ENCODE results near the gene TMEM130.

The TMEM130 gene, protein sequence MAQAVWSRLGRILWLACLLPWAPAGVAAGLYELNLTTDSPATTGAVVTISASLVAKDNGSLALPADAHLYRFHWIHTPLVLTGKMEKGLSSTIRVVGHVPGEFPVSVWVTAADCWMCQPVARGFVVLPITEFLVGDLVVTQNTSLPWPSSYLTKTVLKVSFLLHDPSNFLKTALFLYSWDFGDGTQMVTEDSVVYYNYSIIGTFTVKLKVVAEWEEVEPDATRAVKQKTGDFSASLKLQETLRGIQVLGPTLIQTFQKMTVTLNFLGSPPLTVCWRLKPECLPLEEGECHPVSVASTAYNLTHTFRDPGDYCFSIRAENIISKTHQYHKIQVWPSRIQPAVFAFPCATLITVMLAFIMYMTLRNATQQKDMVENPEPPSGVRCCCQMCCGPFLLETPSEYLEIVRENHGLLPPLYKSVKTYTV

DNA sequence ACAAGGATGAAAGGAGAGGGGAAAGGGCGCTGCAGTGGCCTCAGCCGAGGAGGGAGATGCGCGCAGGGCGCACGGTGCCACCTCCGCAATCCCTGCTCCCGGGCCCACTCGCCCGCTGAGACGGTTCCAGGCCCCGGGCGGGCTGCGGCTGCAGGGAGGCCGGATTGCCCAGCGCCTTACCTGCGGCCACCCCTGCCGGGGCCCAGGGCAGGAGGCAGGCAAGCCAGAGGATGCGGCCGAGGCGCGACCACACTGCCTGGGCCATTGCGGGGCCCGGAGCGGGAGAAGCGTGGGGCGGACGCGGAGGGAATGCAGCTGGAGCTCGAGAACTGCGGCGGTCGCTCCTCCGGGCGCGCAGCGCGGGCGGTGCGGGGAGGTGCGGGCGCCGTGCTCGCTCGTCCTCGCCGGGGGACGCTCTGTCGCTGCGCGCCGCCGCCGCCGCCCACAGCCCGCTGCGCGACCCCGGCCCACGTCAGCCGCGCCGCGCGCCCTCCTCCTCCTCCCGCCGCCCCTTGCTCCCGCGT lies at the start of gene TMEM130:
Gene TMEM130 (minus strand): TSS at position 418 of the 524 bp plus-strand sequence. CDS start 153 bp downstream, at position 265.
- no peak for DNase-seq (ENCODE audit: low read depth)

DNA sequence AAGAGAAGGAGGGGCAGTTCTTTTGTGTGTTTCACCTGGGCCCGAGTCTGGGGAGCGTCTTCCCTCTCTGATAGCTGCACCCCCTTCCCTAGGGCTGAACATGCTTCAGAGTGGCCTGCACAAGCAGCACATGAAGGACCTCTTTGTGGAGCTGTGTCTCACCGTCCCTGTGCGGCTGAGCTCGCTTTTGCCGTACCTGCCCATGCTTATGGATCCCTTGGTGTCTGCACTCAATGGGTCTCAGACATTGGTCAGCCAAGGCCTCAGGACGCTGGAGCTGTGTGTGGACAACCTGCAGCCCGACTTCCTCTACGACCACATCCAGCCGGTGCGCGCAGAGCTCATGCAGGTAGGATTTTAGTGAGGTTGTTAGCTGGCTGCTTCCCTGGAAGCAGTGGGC lies 47.5 kb upstream of the TMEM130 start:
- DNase-seq (ENCODE audit: low read depth): no peak

DNA sequence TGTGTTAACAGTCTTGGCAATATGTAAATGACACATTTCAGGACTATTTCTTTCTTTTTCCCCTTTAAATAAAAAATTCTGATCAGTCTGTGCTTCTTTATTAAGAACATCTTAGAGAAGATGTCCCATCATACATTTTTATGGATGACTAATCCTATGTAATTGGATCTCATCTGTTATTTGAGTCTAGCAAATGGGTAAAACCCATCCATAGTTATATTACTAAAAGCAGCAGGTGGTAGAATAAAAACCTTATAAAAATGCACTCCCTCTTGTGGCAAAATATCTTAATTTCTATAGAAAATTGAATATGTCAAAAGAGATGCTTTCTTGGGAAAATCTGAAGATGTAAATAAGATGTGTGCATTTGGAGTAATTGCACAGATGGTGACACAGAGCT lies 43.8 kb upstream of the TMEM130 start:
- no peak for DNase-seq (ENCODE audit: low read depth)

DNA sequence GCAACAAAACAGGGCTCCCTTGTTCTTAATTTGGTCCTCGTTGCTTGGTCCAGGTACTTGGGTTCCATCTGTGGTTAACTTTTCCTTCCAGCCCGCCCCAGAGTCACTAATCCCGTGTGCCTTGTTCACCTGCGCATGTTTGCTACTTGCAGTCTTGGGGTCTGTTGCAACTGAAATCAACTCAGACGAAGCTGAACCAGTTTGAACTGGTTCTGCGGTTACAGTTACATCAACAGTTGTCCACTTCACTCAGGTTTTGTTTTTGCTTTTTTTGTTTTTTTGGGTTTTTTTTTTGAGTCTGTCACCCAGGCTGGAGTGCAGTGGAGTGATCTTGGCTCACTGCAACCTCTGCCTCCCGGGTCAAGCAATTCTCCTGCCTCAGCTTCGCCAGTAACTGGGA lies 43.2 kb upstream of the TMEM130 start:
- DNase-seq (ENCODE audit: low read depth): no peak

DNA sequence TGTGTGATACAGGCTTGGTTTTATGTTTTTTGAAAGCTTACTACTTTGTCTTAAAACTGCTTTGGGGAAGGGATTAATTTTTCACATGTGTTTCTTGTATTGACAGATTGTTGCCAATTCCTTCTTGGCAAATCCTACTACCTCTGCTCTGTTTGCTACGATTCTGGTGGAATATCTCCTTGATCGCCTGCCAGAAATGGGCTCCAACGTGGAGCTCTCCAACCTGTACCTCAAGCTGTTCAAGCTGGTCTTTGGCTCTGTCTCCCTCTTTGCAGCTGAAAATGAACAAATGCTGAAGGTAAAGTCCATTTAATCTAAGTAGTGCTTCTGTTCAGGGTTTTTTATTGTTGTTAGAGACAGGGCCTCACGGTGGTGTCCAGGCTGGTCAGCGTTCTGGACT lies 42.1 kb upstream of the TMEM130 start:
- DNase-seq (ENCODE audit: low read depth): no peak

DNA sequence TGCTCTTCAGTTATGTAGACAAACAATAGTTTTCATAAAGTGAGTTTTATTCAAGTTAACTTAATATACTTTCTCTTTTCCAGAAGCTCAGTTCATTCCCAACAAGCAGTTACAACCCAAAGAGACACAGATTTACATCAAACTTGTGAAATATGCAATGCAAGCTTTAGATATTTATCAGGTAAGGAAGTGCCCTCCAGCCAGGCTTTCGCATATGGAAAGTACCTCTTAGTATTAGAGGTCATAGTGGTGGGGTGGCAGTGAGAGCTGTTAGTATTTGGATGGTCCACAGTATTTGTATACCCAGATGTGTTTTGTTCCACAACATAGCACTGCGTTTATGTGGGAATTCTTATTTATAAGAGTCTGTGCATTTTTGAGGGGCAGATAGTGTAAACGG lies 40.6 kb upstream of the TMEM130 start:
- no peak for DNase-seq (ENCODE audit: low read depth)

DNA sequence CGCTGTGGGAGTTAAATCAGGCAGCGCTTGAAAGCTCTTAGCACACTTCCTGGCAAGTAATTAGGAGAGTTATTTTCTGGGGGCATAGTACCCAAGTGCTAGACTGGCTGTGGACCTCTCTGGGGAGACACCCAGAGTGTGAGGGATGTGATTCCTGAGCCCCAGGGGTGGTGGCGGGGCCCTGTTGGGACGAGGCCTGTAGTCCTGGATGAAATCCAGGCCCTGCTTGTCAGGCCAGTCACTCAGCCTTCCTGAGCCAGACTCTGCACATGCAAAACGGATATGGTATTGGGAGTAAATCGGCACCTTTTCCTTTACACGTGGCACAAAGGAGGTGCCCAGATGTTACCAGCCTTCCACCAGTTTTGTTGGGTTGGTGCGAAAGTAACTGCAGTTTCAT lies 39.7 kb upstream of the TMEM130 start:
- DNase-seq (ENCODE audit: low read depth): no peak

DNA sequence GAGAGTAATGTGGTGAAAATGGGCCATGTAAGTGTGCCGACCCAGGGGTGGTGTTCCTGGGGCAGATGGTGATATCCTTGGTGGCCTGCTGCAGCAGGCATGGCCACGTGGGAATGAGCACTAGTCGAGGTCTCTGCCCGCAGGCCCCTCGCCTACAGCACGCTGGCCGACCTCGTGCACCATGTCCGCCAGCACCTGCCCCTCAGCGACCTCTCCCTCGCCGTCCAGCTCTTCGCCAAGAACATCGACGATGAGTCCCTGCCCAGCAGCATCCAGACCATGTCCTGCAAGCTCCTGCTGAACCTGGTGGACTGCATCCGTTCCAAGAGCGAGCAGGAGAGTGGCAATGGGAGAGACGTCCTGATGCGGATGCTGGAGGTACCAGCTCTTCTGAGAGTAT lies 38.8 kb upstream of the TMEM130 start:
- no peak for DNase-seq (ENCODE audit: low read depth)

DNA sequence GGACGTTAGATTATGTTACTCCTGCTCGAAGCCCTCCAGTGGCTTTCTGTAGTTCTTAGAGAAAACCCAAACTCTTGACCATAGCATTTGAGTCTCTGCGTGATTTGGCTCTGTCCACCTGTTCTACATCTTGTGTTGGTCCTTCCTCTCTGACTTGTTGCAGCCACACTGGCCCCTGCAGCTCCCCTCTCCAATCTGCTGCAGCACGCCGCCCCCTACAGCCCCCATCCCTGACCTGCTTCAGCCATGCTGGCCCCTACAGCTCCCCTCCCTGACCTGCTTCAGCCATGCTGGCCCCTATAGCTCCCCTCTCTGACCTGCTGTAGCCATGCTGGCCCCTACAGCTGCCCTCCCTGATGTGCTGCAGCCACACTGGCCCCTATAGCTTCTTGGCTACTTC lies 37.8 kb upstream of the TMEM130 start:
- no peak for DNase-seq (ENCODE audit: low read depth)

DNA sequence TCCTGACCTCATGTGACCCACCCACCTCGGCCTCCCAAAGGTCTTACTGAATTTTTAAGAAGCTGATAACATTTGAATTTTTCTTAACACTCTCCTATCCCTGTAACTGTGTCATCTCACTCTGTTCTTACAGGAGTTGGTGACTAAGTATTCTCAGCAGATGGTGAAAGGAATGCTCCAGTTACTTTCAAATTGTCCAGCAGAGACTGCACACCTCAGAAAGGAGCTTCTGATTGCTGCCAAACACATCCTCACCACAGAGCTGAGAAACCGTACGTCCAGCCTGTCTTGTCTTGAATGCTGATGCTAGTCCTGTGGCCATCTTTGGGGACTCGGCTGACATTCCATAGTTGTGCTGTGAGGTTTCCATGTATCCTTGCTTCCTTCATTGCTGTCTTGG lies 33.4 kb upstream of the TMEM130 start:
- no peak for DNase-seq (ENCODE audit: low read depth)

DNA sequence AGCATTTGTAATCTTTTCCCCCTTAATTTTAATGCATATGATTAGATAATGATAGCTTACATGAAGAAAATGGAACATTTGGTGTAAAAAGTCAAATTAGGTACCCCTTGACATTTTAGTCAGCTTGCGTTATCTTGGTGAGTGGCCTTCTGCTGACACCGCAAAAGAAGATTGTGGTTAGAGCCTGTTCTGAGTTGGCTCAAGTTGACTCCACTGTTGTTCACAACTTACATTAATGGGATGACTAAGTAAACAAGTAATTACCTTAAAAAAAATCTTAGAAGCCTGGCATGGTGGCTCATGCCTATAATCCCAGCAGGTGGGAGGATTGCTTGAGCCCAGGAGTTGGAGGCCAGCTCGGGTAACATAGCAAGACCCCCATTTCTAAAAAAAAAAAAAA lies 32.7 kb upstream of the TMEM130 start:
- no peak for DNase-seq (ENCODE audit: low read depth)

DNA sequence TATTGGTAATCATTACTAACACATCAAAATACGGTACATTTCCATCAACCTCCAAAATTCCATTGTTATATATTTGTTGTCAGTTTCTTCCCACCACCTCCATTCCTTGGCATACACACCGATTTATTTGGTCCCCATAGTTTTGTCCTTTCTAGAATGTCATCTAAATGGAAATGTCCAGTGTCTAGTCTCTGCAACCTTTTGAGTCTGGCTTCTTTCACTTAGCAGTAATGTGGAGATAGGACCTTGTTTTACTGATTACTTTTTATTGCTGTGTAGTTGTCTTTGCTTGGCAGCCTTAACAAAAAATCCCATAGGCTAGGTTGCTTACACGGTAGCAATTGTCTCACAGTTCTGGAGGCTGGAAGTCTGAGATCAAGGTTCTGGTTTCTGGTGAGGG lies 31.0 kb upstream of the TMEM130 start:
- no peak for DNase-seq (ENCODE audit: low read depth)

DNA sequence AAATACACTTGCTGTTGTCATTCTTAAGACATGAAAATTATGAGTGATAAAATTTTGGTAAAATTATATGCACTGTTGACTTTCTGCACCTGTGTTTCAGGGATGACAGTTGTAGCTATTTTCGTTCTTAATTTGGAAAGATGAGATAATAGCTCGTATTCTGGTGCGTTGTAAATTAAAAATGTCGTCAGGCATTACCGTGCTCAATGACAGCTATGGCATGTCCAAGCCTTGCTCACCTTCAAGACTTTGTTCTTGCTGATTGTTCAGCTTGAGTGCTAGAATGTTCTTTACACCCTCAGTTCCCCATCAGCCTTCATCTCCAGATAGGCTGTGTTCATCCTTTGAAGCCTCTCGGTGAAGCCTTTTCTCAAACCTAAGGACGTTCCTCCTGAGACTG lies 30.0 kb upstream of the TMEM130 start:
- DNase-seq (ENCODE audit: low read depth): no peak

DNA sequence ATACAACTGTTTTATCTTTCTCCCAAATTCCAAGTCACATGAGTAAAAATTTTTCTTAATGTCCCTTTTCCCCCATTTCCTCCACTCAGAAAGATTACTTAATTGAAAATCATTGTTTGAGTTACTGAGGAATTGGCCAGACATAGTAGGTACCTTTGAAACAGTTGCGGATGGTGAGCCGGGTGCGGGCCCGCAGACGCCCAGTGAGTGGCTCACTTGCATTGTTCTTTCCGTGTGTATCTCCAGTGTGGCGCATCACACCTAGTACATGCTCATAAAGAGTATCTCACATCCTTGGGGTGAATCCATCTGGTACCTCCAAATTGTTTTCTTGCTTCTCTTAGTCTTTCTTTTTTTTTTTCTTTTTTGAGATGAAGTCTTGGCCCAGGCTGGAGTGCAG lies 22.8 kb upstream of the TMEM130 start:
- no peak for DNase-seq (ENCODE audit: low read depth)

DNA sequence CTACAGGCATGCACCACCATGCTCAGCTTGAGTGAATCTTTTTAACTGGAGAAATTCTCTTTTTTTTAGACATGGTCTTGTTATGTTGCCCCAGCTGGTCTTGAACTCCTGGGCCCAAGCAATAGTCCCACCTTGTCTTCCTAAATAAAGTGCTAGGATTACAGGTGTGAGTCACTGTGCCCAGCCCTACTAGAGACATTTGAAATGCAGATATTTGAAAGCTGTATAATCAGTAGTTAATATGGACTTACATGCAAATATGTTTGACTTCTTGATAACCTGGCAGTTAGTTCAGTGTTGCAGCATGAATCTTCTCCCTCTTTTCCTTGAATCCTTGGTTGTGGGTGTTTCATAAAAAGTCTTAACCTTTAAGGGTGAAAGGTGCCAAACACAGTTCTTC lies 17.2 kb upstream of the TMEM130 start:
- no peak for DNase-seq (ENCODE audit: low read depth)

DNA sequence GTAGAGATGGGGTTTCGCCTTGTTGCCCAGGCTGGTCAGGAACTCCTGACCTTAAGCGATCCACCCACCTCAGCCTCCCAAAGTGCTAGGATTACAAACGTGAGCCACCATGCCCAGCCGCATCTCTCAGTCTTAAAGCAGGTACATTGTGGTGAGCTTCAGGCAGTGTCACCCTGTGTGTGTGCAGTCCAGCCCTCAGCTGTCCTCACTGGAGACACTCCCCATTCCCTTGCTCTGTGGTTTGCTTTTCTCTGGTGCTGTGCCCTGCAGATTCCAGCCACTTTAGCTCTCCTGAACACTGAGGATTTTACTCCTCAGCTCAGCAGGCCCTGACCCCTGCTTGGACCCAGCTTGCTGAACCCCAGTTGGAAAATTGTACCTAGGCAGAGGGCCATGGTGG lies 14.6 kb upstream of the TMEM130 start:
- DNase-seq (ENCODE audit: low read depth): no peak

DNA sequence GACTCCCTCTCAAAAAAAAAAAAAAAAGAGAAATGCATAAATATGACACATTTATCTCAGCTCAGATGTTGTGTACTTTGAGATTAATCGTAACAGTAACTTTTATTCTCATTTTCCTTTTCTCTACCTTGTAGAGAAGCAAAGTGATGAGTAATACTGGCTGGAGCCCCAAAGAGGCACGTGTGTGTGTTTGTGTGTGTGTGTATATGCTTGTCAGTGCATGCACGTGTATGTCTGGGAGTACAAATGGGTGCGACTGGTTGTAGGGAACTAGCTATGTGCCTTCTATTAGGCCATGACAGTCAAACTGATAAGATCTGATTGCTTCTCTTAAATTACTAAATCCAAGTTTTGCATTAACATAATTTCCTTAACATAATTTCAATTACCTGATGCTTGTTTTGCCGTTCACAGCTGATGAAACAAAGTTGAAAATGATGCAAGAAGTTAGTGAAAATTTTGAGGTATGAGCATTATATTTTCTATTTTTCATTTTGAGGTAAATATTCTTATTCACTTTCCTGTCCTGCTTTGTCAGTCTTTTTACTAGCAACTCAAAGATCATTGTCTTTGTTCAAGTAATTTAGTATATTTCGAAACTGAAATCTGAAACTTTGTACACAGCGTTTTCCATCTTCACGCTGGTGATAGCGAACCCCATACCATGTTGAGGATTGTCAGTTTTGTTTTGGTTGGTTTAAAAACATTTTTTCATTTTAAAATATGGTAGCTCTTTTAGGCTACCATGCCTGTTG lies 11.9 kb upstream of the TMEM130 start:
- no peak for DNase-seq (ENCODE audit: low read depth)

DNA sequence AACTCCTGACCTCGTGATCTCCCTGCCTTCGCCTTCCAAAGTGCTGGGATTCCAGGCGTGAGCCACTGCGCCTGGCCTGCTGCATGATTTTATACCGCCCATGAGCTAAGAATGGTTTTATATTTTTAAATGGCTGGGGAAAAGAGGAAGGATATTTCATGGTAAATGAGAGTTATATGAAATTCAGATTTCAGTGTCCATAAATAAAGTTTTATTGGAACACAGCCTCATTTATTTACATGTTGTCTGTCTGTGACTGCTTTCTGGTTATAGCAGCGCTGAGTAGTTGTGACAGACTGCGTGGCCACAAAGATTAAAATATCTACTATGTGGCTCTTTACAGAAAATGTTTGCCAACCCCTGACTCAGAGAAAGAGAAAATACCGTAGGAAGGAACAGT lies 10.7 kb upstream of the TMEM130 start:
- DNase-seq (ENCODE audit: low read depth): no peak

DNA sequence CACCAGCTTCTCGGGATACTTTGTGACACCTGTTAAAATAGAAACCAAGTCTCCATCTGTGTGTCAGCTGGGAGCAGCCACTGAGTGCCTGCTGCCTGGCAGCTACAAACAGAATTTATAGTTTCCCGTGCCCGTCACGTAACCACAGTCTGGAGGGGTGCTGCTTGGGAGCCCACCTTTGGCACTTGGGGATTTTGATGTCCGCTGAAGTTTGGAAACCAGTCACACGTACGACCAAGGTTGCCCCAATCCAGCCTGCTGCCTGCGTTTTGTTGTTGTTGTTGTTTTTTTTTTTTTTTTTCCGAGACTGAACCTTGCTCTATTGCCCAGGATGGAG lies 10.1 kb upstream of the TMEM130 start:
- no peak for DNase-seq (ENCODE audit: low read depth)

DNA sequence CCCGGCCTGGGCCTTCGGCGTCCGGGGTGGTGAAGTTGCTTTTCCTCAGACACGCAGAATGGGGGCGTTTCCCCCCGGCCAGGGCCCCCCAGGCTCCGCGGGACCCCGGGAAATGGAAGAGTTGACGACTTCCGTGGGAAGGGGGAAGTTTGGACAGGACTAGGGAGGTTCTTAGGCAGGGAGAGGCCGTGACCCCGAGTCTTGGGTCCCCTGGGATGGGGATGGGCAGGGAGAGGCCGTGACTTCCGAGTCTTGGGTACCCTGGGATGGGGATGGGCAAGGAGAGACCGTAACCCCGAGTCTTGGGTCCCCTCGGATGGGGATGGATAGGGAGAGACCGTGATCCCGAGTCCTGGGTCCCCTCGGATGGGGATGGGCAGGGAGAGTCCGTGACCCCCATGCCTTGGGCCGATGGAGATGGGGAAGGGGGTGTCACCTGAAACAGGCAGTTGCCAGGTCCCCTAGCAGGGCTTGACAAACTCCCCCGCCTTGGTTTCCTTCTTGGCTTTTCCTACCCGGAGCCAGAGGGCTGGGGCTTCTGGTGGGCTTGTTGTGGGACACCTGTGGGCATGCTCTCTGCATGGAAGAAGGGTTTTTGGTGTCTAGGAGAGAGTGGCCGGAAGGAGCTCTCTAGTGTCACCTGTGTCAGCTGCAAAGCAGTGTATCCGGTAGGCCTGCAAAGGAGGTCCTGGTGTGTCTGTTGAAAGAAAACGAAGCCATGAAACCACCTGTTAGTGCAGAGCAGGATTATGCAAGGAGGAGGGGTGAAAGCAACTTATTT lies 9.6 kb upstream of the TMEM130 start:
- DNase-seq (ENCODE audit: low read depth): peak; percentile 39

DNA sequence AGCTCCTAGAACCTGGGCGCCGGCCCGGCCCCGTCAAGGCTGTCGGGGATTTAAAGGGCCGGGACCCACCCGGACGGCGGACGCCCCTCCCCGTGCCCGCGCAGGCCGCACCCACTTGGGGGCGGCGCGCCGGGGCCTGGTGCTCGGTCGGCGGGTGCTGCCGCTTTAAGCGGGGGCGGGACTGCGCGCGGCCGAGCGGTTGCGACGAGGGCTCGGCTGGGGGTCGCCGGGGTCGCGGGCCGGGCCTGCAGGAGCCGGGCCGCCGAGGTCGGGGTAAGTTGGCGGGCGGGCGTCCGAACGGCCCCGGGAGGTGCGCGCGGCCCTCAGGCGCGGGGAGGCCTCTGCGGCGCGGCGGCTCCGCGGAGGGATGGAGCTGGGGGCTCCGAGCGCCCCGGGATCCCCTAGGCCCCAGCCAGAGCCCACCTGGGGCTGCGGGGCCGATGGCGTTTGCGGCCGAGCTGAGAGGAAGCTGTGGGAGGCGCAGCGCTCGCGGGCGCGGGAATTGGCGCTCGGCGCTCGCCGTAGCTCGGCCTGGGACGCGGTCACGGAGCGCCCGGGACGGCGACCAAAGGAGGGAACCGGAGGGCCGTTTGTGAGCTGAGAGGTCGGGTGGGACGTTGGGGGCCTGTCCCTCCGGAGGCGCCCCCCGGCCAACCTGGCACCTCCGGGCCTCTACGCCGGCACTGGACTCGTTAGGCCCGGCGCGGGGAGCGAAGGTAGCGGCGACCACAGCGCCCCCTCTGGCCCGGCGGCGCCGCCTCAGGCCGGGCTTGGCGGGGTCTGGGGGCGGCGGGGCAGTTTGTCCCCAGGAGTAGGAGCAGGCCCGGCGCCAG lies 8.8 kb upstream of the TMEM130 start, which contains the start of gene TRRAP:
Gene TRRAP (plus strand): TSS at position 168 of the 833 bp plus-strand sequence. CDS start 2,619 bp downstream, outside the sequence.
- DNase-seq (ENCODE audit: low read depth): peak; percentile 60
